Measurements from ENCODE around the gene OLFML2A.

DNA sequence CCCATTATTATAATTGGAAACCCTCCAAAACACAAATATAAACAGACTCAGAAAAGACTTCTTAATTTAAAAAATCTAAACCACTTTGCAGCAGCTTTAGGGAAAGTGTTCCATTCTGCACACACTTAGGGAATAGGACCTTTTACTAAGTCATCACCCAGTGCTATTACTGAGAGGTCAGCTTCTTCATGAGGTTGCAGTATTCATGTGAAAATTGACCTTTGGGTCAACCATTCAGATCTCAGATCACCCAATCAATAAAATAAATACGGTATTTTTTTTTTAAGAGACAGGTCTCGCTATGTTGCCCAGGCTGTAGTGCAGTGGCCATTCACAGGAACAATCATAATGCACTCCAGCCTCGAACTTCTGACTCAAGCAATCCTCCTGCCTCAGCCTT is 27.6 kb upstream of the OLFML2A start:
- TF ChIP-seq GATA2 (IDR thresholded peaks at IDR 0.05; ENCODE audit: low read depth, low read length) (no peak), GATA3 (IDR thresholded peaks at IDR 0.05; ENCODE audit: low read depth, low read length) (no peak)
